NCI-H1417 treated with DMSO at 0.1 percent for 48 hours (cell line): ENCODE measurements around the gene OR51A4.
"Not testable (repeated sequence)": the region's sequence is repeated elsewhere in the genome, so short reads cannot be mapped to it uniquely, and the experiment has no call there.

Experiments used
- DNase-seq: peaks from one replicate; lab custom pipeline; 2025; lab: John Stamatoyannopoulos, UW

OR51A4 gene

DNA sequence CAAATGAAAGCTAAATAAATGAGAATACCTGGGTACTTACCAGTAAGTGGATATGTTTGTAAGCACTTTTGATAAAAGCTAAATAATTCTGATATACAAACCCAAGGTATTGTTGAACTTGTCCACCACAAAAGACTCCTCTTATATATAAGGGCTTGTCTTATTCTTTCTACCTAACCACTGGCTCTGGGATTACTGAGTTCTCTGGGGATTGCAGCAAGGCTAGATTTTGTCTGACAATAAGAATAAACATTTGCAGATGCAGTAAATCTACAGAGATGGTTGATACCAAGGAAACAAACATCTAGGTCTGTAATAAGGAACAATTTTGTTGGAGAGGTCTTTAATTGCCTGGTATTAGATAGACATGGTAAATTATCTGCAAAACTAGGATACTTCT, at the start of gene OR51A4:
Gene OR51A4, minus strand, starts transcription at position 101 of the 400 bp plus-strand sequence. CDS start 505 bp downstream, outside the sequence.
- no peak for DNase-seq

- no peak for DNase-seq
Measured at GRCh38 chr11:4994551-4994950, 47.1 kb upstream of the OR51A4 start, which contains the start of gene OR51L1. OR51L1 (plus strand) TSS chr11:4994851; CDS start chr11:4998983, 4,132 bp downstream.

DNA sequence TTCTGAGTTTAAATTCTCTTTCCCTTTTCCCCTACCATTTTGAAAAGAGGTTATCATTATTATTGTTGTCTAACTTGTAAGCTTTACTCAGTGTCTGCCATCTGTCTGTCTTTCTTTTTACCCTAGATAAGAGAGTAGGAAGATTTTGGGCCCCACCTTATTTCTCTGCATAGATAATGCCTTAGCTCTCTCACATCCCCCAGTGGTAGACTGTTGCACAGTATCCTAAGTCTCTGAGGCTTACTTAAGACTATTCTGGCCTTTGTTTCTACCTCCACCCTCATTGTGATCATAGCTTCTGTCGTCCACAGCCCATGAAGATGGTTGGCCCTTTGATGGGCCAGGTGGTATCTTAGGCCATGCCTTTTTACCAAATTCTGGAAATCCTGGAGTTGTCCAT, 43.7 kb upstream of the OR51A4 start:
- DNase-seq, result no peak

GRCh38 chr11:4983841-4984240, 36.4 kb upstream of the OR51A4 start:
- DNase-seq, result no peak

DNA sequence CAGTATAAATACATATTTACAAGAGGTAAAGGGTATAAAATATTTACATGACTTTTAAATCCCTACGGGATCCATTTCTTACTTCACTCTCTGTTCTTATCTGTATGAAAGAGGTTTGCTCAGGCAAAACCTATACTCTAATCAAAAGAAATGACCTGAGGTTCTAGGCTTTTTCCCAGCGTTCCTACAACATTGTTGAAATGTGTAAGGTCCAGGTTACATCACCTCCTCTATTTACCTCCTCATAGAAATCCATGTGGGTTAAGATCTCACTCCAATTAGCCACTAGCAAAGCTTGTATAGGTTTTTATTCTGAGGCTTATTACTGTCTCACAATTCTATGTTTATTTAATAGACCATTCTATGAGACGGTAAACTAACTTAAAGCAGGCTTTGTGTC, 35.3 kb upstream of the OR51A4 start:
- no peak for DNase-seq

GRCh38 chr11:4979036-4979435, 31.6 kb upstream of the OR51A4 start:
- DNase-seq, result no peak

GRCh38 chr11:4975436-4975835, 28.0 kb upstream of the OR51A4 start:
- DNase-seq, result no peak

DNA sequence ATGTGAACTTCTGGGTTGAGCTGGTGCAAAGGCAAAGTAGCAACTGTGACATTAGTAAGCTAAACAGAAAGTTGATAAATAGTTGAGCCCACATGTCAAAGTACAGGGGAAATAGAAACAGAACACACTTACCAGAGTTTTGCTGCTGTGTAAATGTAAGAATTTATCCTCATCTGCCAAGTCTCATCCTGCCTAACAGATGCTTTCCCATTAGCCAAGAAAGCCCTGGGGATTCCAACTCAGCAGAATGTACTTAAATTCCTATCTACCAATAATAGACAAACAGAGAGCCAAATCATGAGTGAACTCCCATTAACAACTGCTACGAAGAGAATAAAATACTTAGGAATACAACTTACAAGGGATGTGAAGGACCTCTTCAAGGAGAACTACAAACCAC, 15.4 kb upstream of the OR51A4 start:
- no peak for DNase-seq

DNA sequence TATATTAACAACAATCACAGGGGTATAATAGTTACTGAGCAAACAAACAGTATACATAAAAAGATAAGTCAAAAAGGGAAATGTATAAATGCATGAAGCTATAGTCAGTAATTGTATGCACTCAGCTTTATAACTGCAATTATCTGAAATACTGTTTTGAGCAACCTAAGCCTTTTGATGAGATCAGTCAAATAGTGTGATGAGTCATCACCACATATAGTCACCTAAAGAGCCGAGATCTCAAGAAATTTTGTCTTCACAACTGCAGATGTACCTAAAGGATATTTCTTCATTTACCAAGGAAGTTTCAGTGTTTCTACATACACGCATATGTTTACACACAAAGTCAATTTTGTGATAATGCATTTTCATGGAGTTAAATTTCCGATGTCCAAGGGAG, 13.5 kb upstream of the OR51A4 start:
- no peak for DNase-seq

GRCh38 chr11:4957396-4957795, 10.0 kb upstream of the OR51A4 start:
- DNase-seq, result no peak

- not testable (repeated sequence) for DNase-seq
Measured at GRCh38 chr11:4955613-4956012, 8.2 kb upstream of the OR51A4 start, which contains the start of gene OR51A2. OR51A2 (minus strand) TSS chr11:4955713; CDS start chr11:4955713, 0 bp downstream.

GRCh38 chr11:4936745-4937144, 10.7 kb downstream of the OR51A4 start:
- DNase-seq, result no peak

DNA sequence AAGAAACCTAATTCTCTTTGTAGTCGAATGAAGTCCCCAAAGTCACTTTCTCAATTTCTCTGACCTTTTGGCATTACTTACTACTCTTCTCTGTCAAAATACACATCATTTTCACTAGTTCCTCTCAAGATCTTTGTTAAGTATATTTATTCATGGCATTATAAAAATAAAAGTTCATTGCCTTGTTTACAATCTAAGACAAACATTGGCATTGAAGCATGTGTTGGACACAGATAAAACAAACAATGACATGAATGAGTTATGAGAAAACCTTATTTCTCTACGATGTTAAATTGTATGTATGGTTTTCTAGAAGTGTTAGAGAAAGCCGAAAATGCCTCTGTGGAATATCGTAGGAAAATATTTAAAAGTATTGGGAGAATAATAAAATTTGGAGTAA, 14.7 kb downstream of the OR51A4 start:
- no peak for DNase-seq

DNA sequence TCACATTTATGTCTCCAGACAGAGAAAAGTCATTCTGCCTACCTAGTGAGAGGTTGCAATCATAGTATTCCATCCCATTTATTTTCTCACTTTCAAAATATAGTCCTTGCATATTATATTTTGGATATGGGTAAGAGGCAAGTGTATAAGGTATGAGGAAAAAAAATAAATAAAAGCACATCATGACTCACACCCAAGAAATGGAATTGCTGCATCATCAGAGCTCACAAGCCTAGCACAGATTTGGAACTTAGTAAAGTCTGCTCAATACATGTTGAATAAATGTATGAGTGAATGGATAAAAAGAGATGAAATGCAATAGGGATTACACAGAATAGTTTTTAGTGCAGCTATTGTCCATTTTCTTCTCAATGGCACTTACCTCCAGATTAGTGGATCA, 20.8 kb downstream of the OR51A4 start:
- no peak for DNase-seq

DNA sequence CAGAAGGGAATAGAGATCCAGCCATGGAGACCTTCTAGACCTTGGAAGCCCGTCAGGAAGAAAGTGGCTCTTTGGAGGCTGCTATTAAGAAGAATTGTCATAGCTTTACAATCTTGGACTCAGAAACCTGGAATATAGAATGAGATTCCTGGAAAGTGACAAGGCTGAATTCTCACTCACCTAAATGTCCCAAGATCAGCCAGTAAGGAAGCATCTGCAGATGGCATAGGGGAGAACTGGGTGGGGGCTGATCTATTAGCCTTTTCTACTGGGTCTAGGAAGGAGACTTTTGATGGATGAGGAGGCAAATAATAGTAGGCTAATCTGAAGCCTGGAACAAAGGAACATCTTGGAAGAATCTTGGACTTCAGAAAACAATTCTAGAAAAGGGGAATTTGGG, 23.2 kb downstream of the OR51A4 start, which contains the start of gene OR51G1:
Gene OR51G1, minus strand, starts transcription at position 101 of the 400 bp plus-strand sequence. Its CDS starts 0 bp downstream, at position 101.
- no peak for DNase-seq

DNA sequence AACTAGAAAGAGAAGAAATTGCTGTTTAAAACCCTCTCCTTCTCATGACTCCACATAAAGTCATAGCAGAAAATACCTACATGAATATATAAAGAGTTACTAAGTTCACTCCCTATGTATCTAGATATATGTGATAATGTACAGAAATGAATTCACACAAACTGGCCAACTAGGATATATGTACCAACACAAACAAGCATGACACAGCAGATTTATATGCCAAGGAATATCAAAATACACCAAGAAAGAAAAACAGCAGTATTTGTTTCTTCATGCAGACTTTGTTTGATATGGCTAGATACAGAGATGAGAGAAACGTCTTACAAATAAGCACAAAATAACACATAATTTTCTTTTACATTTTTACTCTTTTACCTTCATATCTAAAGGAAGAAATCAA, 25.1 kb downstream of the OR51A4 start:
- no peak for DNase-seq

DNA sequence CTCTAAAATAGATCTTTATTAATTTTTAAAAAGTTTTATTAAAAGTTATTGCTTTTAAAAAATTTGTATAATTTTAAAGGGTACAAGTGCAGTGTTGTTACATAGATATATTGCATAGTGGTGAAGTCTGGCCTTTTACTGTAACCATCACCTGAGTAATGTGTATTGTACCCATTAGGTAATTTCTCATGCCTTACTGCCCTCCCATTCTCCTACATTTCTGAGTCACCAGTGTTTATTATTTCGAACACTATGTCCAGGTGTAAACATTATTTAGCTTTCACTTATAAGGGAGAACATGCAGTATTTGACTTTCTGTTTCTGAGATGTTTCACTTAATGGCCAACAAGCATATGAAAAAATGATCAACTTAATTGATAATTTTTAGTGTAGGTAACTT, 25.6 kb downstream of the OR51A4 start:
- DNase-seq, result no peak

- DNase-seq, result no peak
Measured at GRCh38 chr11:4919250-4919649, 28.2 kb downstream of the OR51A4 start, which contains the start of gene OR51G2. OR51G2 (minus strand) TSS chr11:4919350; CDS start chr11:4915663, 3,687 bp downstream.

DNA sequence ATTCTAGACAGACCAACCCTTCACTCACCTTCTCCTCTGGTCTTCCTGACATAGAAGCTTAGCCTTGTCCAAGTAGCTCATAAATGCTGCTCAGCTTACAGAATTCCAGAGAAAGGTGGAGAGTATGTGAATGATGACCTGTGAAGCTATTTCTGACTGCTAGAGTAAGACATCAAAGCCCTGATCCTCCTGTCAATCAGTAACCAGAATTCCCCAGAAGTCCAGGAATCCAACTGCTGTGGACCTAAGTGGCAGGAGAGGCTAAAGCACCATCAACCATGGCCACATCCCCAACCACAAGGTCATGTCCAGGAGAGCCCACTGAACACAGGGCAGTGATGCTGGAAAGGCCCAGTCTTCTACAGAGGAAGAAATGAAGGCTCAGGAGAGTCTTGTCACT, 30.8 kb downstream of the OR51A4 start:
- no peak for DNase-seq

- DNase-seq, result no peak
Measured at GRCh38 chr11:4903484-4903883, 43.9 kb downstream of the OR51A4 start, which contains the start of gene OR51A7. OR51A7 (plus strand) TSS chr11:4903783; CDS start chr11:4907370, 3,587 bp downstream.
